Lower lobe of right lung (tissue), 2 donors: Measurements from ENCODE around the gene PDE11A. TPM values are rescaled to one million over a fixed set of nuclear protein-coding genes. Genes with fewer than 3 reads are reported as not detected.

Experiments
- ATAC-seq, 2 donors: fragments of 200-7000 bp; cut with Tn5 transposase; one replicate each; pipeline ENCODE4 v1.9.1; 2020 to 2022; ENCODE audit warnings: mild to moderate bottlenecking in 2 of 2, moderate library complexity in 2 of 2
- DNase-seq: peaks from one replicate; pipeline ENCODE4 v3.0.0-alpha.2; 2020
- H3K27ac ChIP-seq: fragments of 200-600 bp; one replicate; pipeline ENCODE4 v1.8.0; 2022
- H3K27me3 ChIP-seq: fragments of 200-600 bp; one replicate; pipeline ENCODE4 v1.8.0; 2022; ENCODE audit warnings: low read depth
- H3K36me3 ChIP-seq: fragments of 200-600 bp; one replicate; pipeline ENCODE4 v1.8.0; 2022; ENCODE audit warnings: mild to moderate bottlenecking
- H3K4me1 ChIP-seq: fragments of 200-600 bp; one replicate; pipeline ENCODE4 v1.8.0; 2022
- H3K4me3 ChIP-seq: fragments of 200-600 bp; one replicate; pipeline ENCODE4 v1.8.0; 2022; ENCODE audit warnings: mild to moderate bottlenecking
- H3K9me3 ChIP-seq: fragments of 200-600 bp; one replicate; pipeline ENCODE4 v1.8.0; 2022
- CTCF ChIP-seq: fragments of 200-600 bp; IDR thresholded peaks from one replicate; pipeline ENCODE4 v1.8.0; 2022; ENCODE audit warnings: antibody characterized with exemption, mild to moderate bottlenecking
- intact Hi-C: fragments of 100-400 bp; cut with DNase I; formaldehyde crosslinking; loops from one replicate; pipeline ENCODE4 v1.11.0; 2022
- total RNA-seq: library from RNA; stranded (reverse); fragmentation: NEBNext Ultra II Directional; extraction: Animal tissue kit (Norgen Biotek cat#: 25700); gene quantifications from one replicate; pipeline ENCODE4 v1.2.1, GENCODE V29; 2021
- donor health status: DM: no; HTN: yes; CAD: no; lungs with severe emphysema.

PDE11A gene
- total RNA-seq, 1 donor from 2014 or later: 0.27 TPM

- no peak for ATAC-seq
- Histone ChIP-seq H3K4me1 (no peaks in the 10 kb centered on the region), H3K27me3 (no peaks in the 10 kb centered on the region), H3K36me3 (no peaks in the 10 kb centered on the region), H3K4me3 (no peak overlapping the region), H3K27ac (no peak overlapping the region), H3K9me3 (no peaks in the 10 kb centered on the region)
- DNase-seq: no peak
- intact Hi-C loops: no loop called here
- TF ChIP-seq CTCF: no peak
Measured at GRCh38 chr2:177874686-177875085, 197.9 kb downstream of the PDE11A start.

GRCh38 chr2:177873915-177874314, 198.7 kb downstream of the PDE11A start:
- intact Hi-C loops: no loop called here
- H3K27ac ChIP-seq: no peak overlapping the region
- no peaks in the 10 kb centered on the region for H3K36me3 ChIP-seq
- TF ChIP-seq CTCF: no peak
- no peaks in the 10 kb centered on the region for H3K27me3 ChIP-seq
- DNase-seq (no peak), ATAC-seq (no peak)
- H3K9me3 ChIP-seq: no peaks in the 10 kb centered on the region
- H3K4me3 ChIP-seq: no peak overlapping the region
- H3K4me1 ChIP-seq: no peaks in the 10 kb centered on the region

GRCh38 chr2:177872286-177872685, 200.3 kb downstream of the PDE11A start:
- Histone ChIP-seq H3K4me1 (no peaks in the 10 kb centered on the region), H3K27ac (no peak overlapping the region), H3K27me3 (no peaks in the 10 kb centered on the region), H3K9me3 (no peaks in the 10 kb centered on the region), H3K4me3 (no peak overlapping the region), H3K36me3 (no peaks in the 10 kb centered on the region)
- intact Hi-C loops: no loop called here
- no peak for TF ChIP-seq CTCF
- ATAC-seq (no peak), DNase-seq (no peak)

- no peaks in the 10 kb centered on the region for H3K9me3 ChIP-seq
- intact Hi-C loops: no loop called here
- TF ChIP-seq CTCF: no peak
Measured at GRCh38 chr2:177869912-177870311, 202.7 kb downstream of the PDE11A start.

GRCh38 chr2:177869209-177869608, 203.4 kb downstream of the PDE11A start:
- no peak overlapping the region for H3K27ac ChIP-seq
- no peak overlapping the region for H3K4me3 ChIP-seq
- TF ChIP-seq CTCF: no peak
- ATAC-seq (no peak), DNase-seq (no peak)
- no peaks in the 10 kb centered on the region for H3K9me3 ChIP-seq
- intact Hi-C loops: no loop called here
- no peaks in the 10 kb centered on the region for H3K27me3 ChIP-seq
- H3K36me3 ChIP-seq: no peaks in the 10 kb centered on the region
- H3K4me1 ChIP-seq: no peaks in the 10 kb centered on the region

More at GRCh38 chr2:177869912-177870311, 202.7 kb downstream of the PDE11A start:
- H3K4me1 ChIP-seq: no peaks in the 10 kb centered on the region
- H3K36me3 ChIP-seq: no peaks in the 10 kb centered on the region
- DNase-seq (no peak), ATAC-seq (no peak)
- H3K27me3 ChIP-seq: no peaks in the 10 kb centered on the region
- H3K27ac ChIP-seq: no peak overlapping the region
- H3K4me3 ChIP-seq: no peak overlapping the region

GRCh38 chr2:177868806-177869205, 203.8 kb downstream of the PDE11A start:
- no peak overlapping the region for H3K4me3 ChIP-seq
- H3K27ac ChIP-seq: no peak overlapping the region
- no peak for ATAC-seq
- TF ChIP-seq CTCF: no peak
- no peaks in the 10 kb centered on the region for H3K36me3 ChIP-seq
- DNase-seq: no peak
- no peaks in the 10 kb centered on the region for H3K4me1 ChIP-seq
- intact Hi-C loops: no loop called here
- H3K27me3 ChIP-seq: no peaks in the 10 kb centered on the region
- peaks cover under 1% of the 10 kb centered on the region for H3K9me3 ChIP-seq
